ENCODE data around the gene USP44. TPM values are rescaled to one million over a fixed set of nuclear protein-coding genes. Genes with fewer than 3 reads are reported as not detected.

USP44 gene
- total RNA-seq (2014; rRNA removed; shearing (Covaris generic)) (0.25 and 0.76 TPM in 2 replicates), polyA plus RNA-seq (2016; fragmentation: Nextera tagmentation; extraction: Ambion mirVana) (0.54 and 0.58 TPM in 2 replicates)

- no peaks in the 10 kb centered on the region for H3K9me2 ChIP-seq (ENCODE audit: insufficient read depth)
- no peak for DNase-seq
- H3K9ac ChIP-seq = no peak within 1 kb of the TSS
- in situ Hi-C loops (cut with MboI) = no loop called here
- 49 to 52% methylated on average over 9 of the region's 9 CpGs for WGBS, 2 experiments (ENCODE audit: low coverage in 1 of 2, low lambda C conversion rate in 2 of 2, missing lambda C conversion rate in 2 of 2)
- no peaks in the 10 kb centered on the region for H3K36me3 ChIP-seq (ENCODE audit: low read depth)
- H3K27ac ChIP-seq = no peak within 1 kb of the TSS
- H3K4me3 ChIP-seq = no peak within 1 kb of the TSS
- peaks cover 4% of the 10 kb centered on the region; the same call in 1 of the 2 replicates for H3F3A ChIP-seq (ENCODE audit: insufficient read depth)
- H3K79me2 ChIP-seq (ENCODE audit: insufficient read depth) = no peaks in the 10 kb centered on the region
- H3K9me3 ChIP-seq (ENCODE audit: low read depth) = no peaks in the 10 kb centered on the region
- H4K20me1 ChIP-seq (ENCODE audit: insufficient read depth) = no peaks in the 10 kb centered on the region
- no peak within 1 kb of the TSS for H2AFZ ChIP-seq
- H3K4me2 ChIP-seq (ENCODE audit: unreplicated experiment) = no peak within 1 kb of the TSS
- H3K27me3 ChIP-seq (replicated peaks; ENCODE audit: insufficient read depth) = peaks cover 27% of the 10 kb centered on the region
- TF ChIP-seq EZH2phosphoT487 (IDR thresholded peaks at IDR 0.05; ENCODE audit: insufficient read depth, low read depth) (no peak), EZH2 (IDR thresholded peaks at IDR 0.05; ENCODE audit: insufficient read depth, poor library complexity, severe bottlenecking) (no peak)
- peaks cover 7% of the 10 kb centered on the region; the same call in 1 of the 2 replicates for H3K4me1 ChIP-seq (ENCODE audit: insufficient read depth)
These were observed at the start of gene USP44 for GRCh38 chr12:95551305-95551704. TSS of gene USP44 (minus strand) at chr12:95551476. CDS start at chr12:95534256, 17,220 bp downstream.

- Histone ChIP-seq H4K20me1 (ENCODE audit: insufficient read depth) (no peaks in the 10 kb centered on the region), H3K79me2 (ENCODE audit: insufficient read depth) (no peaks in the 10 kb centered on the region), H3K36me3 (ENCODE audit: low read depth) (no peaks in the 10 kb centered on the region), H3K9ac (no peak overlapping the region), H3K9me3 (ENCODE audit: low read depth) (no peaks in the 10 kb centered on the region), H2AFZ (no peak overlapping the region), H3K4me3 (no peak overlapping the region), H3K4me2 (ENCODE audit: unreplicated experiment) (no peak overlapping the region), H3K27me3 (replicated peaks; ENCODE audit: insufficient read depth) (no peaks in the 10 kb centered on the region), H3K27ac (no peak overlapping the region), H3F3A (ENCODE audit: insufficient read depth) (peaks cover 14% of the 10 kb centered on the region), H3K9me2 (ENCODE audit: insufficient read depth) (no peaks in the 10 kb centered on the region), H3K4me1 (ENCODE audit: insufficient read depth) (peaks cover 20% of the 10 kb centered on the region)
- in situ Hi-C loops (cut with MboI) = loop anchor here (25.0 kb wide), 1 partner anchor 387 kb away; the partner anchor contains the start of gene HAL
- DNase-seq = no peak
- 73 to 75% methylated on average over 8 of the region's 8 CpGs for WGBS, 2 experiments (ENCODE audit: low coverage in 1 of 2, low lambda C conversion rate in 2 of 2, missing lambda C conversion rate in 2 of 2)
- TF ChIP-seq EZH2 (IDR thresholded peaks at IDR 0.05; ENCODE audit: insufficient read depth, poor library complexity, severe bottlenecking) (no peak), EZH2phosphoT487 (IDR thresholded peaks at IDR 0.05; ENCODE audit: insufficient read depth, low read depth) (no peak)
These were observed 49.3 kb upstream of the USP44 start for GRCh38 chr12:95600567-95600966.

GRCh38 chr12:95599880-95600279, 48.6 kb upstream of the USP44 start:
- H3K4me2 ChIP-seq (ENCODE audit: unreplicated experiment) = no peak overlapping the region
- in situ Hi-C loops (cut with MboI) = loop anchor here (10.0 to 25.0 kb wide), 2 partner anchors 215 to 387 kb away; partner anchors contain the start of gene HAL
- H4K20me1 ChIP-seq (ENCODE audit: insufficient read depth) = no peaks in the 10 kb centered on the region
- H3K27ac ChIP-seq = no peak overlapping the region
- no peaks in the 10 kb centered on the region for H3K9me2 ChIP-seq (ENCODE audit: insufficient read depth)
- no peak overlapping the region for H2AFZ ChIP-seq
- no peak for DNase-seq
- H3K36me3 ChIP-seq (ENCODE audit: low read depth) = no peaks in the 10 kb centered on the region
- no peaks in the 10 kb centered on the region for H3K9me3 ChIP-seq (ENCODE audit: low read depth)
- peaks cover 15% of the 10 kb centered on the region for H3K4me1 ChIP-seq (ENCODE audit: insufficient read depth)
- no peak overlapping the region for H3K4me3 ChIP-seq
- H3K79me2 ChIP-seq (ENCODE audit: insufficient read depth) = no peaks in the 10 kb centered on the region
- no peak for TF ChIP-seq EZH2 (IDR thresholded peaks at IDR 0.05; ENCODE audit: insufficient read depth, poor library complexity, severe bottlenecking)
- H3K9ac ChIP-seq = no peak overlapping the region
- no peaks in the 10 kb centered on the region for H3K27me3 ChIP-seq (replicated peaks; ENCODE audit: insufficient read depth)
- 93% methylated on average over 5 of the region's 5 CpGs for WGBS, 2 experiments (ENCODE audit: low coverage in 1 of 2, low lambda C conversion rate in 2 of 2, missing lambda C conversion rate in 2 of 2)
- peaks cover 14% of the 10 kb centered on the region for H3F3A ChIP-seq (ENCODE audit: insufficient read depth)

GRCh38 chr12:95594136-95594535, 42.9 kb upstream of the USP44 start:
- 33 to 43% methylated on average over 2 of the region's 2 CpGs for WGBS, 2 experiments (ENCODE audit: low coverage in 1 of 2, low lambda C conversion rate in 2 of 2, missing lambda C conversion rate in 2 of 2)
- H3K4me1 ChIP-seq (ENCODE audit: insufficient read depth) = no peaks in the 10 kb centered on the region
- no peak overlapping the region for H2AFZ ChIP-seq
- no peaks in the 10 kb centered on the region for H3K79me2 ChIP-seq (ENCODE audit: insufficient read depth)
- H3K27me3 ChIP-seq (replicated peaks; ENCODE audit: insufficient read depth) = peaks cover 6% of the 10 kb centered on the region
- H3K9me2 ChIP-seq (ENCODE audit: insufficient read depth) = no peaks in the 10 kb centered on the region
- H3K27ac ChIP-seq = no peak overlapping the region
- no peak overlapping the region for H3K4me2 ChIP-seq (ENCODE audit: unreplicated experiment)
- DNase-seq = no peak
- no peak overlapping the region for H3K9ac ChIP-seq
- H3K9me3 ChIP-seq (ENCODE audit: low read depth) = no peaks in the 10 kb centered on the region
- H3K36me3 ChIP-seq (ENCODE audit: low read depth) = no peaks in the 10 kb centered on the region
- H4K20me1 ChIP-seq (ENCODE audit: insufficient read depth) = no peaks in the 10 kb centered on the region
- H3F3A ChIP-seq (ENCODE audit: insufficient read depth) = no peaks in the 10 kb centered on the region
- in situ Hi-C loops (cut with MboI) = loop anchor here (10.0 kb wide), 1 partner anchor 221 kb away; no protein-coding TSS in a partner anchor
- no peak overlapping the region for H3K4me3 ChIP-seq
- TF ChIP-seq EZH2 (IDR thresholded peaks at IDR 0.05; ENCODE audit: insufficient read depth, poor library complexity, severe bottlenecking) (no peak), EZH2phosphoT487 (IDR thresholded peaks at IDR 0.05; ENCODE audit: insufficient read depth, low read depth) (no peak)

Data from GM23248 (cell line).